ENCODE measurements around the gene CDK8. TPM values are rescaled to one million over a fixed set of nuclear protein-coding genes. Genes with fewer than 3 reads are reported as not detected.
"Not testable (repeated sequence)": the region's sequence is repeated elsewhere in the genome, so short reads cannot be mapped to it uniquely, and the experiment has no call there.

CDK8 gene
- polyA plus RNA-seq, 5 donors, result 16.8 to 22.5 (median 17.8) TPM

DNA sequence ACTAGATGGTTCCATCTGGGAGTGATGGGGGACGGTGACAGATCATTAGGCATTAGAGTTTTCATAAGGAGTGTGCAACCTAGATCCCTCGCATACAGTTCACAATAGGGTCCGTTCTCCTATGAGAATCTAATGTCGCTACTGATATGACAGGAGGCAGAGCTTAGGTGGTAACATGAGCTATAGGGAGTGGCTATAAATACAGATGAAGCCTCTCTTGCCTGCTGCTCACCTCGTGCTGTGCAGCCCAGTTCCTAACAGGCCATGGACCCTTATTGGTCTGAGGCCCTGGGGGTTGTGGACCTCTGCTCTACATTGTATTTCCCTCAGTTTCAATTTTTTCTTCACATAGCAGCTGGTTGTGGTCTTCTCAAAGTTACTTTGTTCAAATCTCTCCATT lies 56.5 kb downstream of the CDK8 start:
- DNase-seq, result no peak

DNA sequence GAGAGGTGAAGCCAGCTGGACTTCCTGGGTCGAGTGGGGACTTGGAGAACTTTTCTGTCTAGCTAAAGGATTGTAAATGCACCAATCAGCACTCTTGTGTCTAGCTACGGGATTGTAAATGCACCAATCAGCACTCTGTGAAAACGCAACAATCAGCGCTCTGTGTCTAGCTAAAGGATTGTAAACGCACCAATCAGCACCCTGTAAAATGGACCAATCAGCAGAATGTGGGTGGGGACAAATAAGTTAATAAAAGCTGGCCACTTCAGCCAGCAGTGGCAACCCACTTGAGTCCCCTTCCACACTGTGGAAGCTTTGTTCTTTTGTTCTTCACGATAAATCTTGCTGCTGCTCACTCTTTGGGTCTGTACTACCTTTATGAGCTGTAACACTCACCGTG lies 58.1 kb downstream of the CDK8 start:
- not testable (repeated sequence) for DNase-seq

DNA sequence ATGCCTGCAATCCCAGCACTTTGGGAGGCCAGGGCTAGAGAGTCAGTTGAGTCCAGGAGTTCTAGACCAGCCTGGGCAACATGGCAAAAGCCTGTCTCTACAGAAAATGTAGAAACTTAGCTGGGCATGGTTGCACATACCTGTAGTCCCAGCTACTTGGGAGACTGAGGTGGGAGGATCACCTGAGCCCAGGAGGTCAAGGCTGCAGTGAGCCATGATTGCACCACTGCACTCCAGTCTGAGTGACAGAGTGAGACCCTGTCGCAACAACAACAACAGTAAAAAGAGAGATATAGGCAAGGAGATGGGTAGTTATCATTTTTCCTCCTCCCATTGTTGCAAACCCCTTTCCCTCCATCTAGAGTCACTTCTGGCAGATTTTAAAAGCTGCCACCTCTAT lies 62.2 kb downstream of the CDK8 start:
- not testable (repeated sequence) for DNase-seq

DNA sequence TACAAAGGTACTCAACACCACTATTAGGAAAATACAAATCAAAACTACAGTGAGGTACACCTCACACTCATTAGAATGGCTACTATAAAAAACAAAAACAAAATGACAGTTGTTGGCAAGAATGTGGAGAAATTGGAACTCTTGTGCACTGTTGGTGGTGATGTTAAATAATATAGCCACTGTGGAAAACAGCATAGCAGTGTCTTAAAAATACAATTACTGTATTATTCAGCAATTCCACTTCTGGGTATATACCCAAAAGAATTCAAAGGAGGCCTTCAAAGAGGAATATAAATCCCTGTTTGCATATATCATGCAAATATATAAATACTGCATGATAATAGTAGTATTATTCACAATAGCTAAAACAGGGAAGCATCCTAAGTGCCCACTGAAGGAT lies 66.8 kb downstream of the CDK8 start:
- no peak for DNase-seq

DNA sequence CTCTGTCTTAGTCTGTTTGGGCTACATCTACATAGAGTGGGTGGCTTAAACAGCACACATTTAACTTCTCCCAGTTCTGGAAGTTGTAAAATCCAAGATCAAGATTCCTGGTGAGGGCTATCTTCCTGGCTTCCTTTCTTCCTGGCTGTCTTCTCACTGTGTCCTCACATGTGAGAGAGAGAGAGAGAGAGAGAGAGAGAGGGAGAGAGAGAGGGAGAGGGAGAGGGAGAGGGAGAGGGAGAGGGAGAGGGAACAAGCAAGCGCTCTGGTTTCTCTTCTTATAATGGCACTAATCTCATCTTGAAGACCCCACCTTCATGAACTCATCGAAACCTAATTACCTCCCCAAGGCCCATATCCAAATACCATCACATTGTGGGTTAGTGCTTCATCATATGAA lies 69.2 kb downstream of the CDK8 start:
- DNase-seq, result no peak

DNA sequence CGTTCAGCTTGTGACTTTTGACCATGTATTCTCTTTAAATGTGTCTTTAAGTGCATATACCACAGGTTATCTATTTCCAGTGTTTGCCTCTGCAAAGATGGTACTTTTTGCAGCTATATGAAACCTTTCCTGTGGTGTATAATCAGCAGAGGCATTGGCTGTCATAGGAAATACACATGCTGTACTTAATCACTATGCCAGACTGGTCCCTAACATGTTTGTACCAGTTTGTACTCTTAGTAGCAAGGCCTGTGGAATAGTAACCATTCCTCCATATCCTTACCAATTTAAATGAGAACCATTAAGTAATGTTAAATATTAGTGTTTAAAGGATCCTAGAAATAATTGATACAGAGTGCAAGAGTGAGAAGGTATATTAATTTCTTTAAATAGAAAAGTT lies 69.8 kb downstream of the CDK8 start:
- no peak for DNase-seq

DNA sequence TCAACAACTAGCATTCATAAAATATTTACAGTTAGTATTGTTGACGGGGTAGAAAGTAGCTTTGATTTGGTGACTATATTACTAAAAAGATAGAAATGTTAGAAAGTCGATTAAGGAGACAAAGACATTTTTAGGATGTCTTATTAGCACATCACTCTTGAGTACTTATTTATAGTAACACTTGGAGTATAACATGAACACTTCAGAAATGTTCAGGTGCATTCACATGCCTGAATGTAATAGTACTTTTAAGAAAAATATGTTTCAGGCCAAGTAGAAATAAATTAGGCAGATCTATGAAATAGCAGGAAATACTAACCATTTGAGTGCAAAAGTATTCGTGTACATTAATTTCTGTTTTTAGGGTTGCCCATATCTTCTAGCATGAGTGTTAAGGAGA lies 70.4 kb downstream of the CDK8 start:
- no peak for DNase-seq

DNA sequence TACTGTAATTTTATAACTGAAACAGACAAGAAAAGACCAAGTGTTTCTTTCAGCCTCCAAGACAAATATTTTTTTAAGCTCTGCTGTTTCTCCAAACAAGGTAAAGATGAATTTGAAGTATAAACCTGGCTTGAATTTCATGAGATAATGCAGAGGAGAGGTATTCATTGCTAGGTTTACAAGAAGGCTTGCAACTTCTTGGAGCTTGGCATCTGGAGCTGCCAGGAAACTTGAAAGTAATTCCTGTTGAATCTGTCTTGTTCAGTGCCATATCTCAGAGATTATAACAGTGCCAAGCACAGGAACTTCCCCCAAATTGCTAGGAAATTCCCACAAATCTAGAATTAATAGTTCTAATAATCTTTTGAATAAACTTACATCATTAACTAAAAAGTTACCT lies 70.9 kb downstream of the CDK8 start:
- DNase-seq, result no peak

DNA sequence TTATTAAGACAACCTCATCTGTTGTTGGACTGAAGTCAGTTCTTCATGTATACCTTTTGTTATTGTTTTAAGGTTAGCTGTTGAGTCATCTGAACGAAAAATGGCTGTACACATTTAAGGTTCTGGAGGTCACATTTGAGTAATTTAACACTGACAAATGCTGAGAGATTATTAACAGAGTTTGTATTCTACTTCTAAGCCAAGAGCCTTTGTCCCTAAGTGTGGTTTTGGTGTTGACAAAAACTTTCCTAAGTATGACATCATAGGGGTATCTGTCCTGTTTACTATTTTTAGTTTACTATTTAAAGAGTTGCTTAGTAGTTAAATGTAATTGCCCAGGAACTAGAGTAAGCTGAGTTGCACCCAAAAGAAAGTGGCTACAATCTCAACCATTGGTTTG lies 71.9 kb downstream of the CDK8 start:
- DNase-seq, result no peak

DNA sequence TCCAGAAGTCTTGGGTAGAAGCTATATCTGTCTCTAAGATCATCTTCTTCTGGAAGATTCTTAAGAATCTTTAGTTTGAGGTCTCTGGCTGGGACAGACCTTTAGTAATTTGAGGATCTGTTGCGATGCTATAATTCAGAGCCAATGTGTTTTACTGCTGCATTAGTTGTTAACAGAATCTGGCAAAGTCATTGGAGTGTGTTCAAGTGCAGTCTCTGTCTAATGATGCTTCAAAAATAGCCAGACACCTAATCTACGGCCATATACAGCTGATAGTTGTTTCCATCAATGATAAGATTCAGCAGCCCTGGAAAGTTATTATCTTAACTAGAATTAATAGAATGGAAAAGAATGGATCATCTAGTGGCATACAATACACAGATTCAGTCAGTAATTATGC lies 72.6 kb downstream of the CDK8 start:
- DNase-seq, result peak; percentile 28 to 32

DNA sequence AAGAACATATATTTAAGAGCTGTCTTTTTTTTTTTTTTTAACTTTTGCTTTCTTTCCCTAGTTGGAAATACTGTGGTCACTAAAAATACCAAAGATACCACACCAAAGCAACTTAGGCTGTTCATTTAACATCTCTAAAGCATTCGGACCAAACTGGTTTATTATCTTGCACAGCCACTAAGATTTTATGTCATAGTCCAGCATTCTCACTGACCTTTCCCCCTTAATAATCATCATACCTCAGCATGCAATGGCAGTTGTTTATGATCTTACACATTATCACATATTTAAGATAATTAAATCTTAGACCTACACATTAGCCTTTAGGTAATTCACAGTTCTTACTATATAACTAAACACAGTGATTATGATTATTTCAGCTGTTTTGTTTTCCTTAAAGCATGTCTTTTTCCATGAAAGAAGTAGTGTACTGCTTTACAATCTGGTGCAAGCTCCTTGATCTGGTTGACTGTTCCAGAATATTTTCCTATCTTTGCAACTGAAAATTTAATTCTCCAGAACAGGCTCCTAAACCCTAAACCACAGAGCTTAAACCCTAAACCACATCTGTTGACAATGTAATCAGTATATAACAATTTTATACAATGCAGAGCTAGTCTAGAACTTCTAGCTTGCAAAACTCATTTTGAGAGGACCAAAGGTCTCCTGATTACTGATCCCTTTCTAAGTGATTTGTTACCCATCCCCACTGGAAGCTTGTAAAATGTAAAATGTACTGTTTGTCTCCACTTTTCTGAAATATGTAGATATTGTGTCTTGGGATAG lies 74.2 kb downstream of the CDK8 start:
- peak; percentile 18 for DNase-seq

DNA sequence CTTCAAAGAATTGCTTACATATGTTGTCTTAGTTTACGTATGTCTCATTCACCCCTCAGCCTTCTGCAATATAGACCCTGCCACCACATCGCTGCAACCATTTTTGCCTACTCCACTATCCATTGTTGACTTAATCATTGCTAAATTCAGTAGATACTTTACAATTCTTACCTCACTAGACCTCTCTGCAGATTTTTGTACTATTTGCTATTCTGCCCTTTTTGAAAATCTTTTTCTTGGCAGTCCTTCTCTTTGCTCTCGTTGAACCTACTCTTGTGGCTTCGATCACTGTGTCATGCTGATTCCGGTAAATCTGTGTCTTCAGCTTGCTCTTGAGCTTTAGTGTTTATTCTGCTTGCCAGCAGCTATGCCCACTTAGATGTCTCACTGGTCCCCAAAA lies 81.2 kb downstream of the CDK8 start:
- DNase-seq, result no peak

DNA sequence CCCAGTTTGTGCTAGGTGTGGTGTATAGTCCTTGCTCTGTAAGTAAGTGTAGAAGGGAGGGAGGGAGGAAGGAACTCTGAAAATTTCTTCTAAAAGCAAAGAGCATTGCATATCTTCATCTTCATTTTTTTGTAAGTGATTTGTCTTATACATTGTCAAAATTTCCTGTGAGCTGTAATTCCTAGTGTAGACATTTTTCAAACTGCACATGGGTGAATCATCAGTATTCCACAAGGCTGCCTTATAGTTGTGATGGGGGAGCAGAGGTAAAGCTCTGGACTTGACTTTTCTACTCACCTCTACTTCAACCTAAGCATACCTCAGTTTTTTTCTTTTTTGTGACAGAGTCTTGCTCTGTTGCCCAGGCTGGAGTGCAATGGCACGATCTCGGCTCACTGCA lies 86.9 kb downstream of the CDK8 start:
- no peak for DNase-seq

DNA sequence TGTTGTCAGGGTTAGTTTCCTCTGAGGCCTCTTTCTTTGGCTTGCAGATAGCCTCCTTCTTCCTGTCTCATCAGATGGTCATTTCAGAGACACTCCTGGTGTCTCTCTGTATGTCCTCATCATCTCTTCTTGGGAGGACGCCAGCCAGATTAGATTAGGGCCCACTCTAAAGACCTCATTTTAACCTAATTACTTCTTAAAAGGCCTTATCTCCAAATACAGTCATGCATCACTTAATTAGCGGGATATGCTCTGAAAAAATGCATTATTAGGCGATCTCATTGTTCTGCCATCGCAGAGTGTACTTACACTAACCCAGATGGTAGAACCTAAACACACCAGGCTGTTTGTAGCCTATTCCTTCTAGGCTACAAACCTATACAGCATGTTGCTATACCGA lies 89.0 kb downstream of the CDK8 start:
- DNase-seq, result peak; percentile 65 to 77

DNA sequence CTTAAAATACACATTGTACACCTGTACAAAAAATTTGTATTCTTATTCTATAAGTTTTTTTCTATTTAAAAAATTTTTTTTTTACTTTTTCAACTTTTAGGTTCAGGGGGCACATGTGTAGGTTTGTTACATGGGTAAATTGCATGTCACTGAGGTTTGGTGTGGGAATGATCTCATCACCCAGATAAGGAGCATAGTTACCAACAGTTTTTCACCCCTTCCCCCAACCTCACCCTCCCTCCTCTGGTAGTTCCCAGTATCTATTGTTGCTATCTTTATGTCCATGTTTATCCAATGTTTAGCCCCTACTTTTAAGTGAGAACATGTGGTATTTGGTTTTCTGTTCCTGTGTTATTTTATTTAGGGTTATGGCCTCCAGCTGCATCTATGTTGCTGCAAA lies 89.9 kb downstream of the CDK8 start:
- DNase-seq, result no peak

DNA sequence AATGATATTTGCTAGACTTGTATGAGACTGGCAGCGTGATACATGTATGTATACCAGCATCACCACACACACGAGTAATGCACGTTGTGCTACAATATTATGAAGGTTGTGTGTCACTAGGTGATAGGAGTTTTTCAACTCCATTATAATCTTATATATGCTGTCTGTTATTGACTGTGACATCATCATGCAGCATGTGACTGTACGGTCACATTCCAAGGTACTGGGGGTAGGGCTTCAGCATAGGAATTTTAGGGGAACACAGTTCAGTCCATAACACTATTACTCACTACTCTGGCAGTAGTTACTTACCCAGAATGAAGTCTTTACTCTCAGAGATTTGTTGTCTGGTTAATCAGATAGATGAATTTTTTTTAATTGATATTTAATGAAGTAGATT lies 91.1 kb downstream of the CDK8 start:
- no peak for DNase-seq

DNA sequence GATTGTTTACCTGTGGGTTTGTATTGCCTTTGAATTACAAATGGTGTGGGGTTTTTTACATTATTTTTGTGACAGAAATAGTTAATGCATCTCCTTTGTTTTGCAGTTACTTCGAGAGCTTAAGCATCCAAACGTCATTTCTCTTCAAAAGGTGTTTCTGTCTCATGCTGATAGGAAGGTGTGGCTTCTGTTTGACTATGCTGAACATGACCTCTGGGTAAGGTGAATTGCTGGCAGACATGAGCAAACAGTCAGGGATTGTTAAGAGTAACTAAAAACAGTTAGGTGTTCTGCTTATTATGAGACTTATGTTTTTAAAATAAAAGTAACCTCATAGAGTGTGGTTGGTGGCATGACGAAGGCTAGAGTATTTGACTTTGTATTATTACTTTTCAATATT lies 95.0 kb downstream of the CDK8 start:
- no peak for DNase-seq

DNA sequence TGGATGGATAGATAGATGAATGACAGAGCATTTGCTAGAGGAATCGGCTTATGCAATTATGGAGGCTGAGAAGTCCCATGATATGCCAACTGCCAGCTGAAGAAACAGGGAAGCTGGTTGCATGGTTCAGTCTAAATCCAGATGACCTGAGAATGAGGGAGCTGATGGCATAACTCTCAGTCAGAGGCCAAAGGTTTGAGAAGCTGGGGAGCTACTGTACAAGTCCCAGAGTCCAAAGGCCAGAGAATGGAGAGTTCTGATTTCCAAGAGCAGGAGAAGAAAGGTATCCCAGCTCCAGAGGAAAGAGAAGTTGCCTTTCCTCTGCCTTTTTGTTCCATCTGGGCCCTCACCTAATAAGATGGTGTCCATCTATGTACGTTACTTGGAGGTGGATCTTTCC lies 108.3 kb downstream of the CDK8 start:
- no peak for DNase-seq

DNA sequence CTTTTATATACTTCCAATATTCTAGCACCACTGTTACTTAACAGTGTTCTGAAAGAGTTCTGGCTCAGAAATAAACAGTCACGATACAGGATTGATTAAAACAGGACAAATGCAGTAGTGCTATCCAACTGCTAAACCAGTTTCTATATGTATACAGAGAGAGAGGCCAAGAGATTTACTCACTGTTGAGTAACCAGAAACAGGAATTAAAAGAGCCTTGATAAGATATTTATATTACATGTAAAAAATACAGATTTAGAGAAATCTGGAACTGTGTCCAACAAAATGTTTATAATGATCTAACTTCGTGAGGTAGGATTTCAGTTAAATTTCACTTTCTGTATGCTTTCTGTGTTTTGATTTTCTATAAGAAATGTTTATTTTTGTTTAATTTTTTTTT lies 116.6 kb downstream of the CDK8 start:
- peak; percentile 23 to 26 for DNase-seq

DNA sequence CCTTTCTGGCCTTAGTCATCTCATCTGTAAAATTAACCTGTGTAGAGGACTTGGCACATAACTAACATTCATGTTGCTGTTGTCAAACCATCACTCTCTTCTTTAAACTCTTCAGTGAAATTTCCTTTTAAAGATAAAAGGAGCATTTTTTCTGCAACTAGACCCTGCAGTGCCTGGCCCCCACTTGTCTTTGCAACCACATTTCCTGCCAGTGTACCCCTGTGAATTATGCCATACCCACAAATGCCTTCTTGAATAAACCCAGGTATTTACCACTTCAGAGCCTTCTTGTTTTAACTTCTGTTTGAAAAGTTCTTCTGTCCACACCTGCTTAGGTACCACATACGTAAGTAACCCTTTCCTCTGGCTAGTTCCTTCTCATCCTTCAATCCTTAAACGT lies 118.8 kb downstream of the CDK8 start:
- no peak for DNase-seq

DNA sequence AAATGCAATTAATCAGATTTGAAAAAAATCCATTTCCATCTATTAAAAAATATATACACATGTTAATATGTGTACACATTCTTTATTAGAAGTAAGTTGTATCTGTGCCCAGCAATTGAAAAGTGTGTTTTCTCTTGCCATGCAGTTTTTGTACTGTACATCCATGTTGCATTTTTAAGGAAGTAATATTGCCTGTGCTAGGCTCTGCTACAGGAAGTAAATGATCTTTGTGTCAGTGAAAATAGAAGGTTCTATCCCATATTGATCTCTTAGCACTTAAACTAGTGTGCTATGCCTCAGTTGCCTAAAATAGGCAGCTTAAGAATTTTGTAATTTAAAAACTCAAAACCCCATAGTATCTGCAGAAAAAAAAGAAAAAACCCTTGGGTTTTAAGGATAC lies 122.5 kb downstream of the CDK8 start:
- no peak for DNase-seq

DNA sequence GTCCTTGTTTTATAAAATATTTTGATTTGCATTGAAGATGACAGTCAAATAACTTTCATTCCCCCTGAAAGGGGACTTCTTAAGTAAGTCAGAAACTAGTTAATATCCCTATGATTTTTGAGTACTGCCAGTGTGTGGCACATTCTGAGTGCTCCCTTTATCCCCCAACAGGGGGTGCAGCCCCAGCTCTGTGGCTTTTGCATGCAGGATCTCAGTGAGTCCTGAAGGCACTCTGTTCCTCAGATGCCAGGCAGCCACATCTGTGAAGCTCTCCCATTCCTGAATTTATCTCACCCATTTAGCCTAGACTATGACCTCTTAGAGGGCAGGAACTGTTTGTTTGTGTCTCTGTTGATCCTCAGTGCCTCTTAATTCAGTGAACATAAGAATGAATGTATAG lies 123.1 kb downstream of the CDK8 start:
- no peak for DNase-seq

DNA sequence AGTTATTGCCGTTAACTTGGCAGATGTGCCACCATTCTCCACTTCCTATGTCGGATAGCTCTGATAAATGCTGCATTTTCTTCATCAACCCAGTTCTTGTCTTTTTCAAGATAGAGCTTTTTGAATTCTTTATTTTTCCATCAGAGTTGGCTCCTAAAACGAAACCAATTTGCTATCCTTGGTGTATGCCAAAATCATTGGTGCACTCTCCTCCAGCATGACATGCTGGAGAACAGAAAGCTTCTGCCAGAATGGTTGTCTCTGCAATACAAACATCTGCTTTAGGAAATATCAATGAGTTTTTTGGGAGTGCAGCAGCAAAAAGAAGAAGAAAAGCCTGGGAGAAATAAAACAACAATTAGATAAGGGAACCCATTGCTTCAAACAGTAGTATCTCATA lies 124.2 kb downstream of the CDK8 start:
- no peak for DNase-seq

DNA sequence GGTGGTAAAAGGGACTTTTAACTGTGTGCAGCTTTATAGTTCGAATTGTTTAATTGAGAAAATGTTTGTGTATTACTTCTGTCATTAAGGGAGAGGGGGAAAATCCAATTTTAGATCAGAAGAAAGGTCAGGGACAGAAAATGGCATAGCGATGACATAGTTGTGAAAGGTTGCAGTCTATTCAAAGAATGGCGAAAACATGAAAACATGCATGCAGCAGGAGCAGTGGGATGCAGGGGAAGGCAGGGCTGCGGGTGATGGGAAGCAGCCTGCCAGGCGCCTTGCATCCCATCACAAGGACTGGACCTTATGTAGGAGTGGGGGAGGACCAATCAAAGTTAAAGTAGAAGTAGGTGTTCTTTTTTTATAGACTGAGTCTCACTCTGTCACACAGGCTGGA lies 125.9 kb downstream of the CDK8 start:
- no peak for DNase-seq
